Calu3 (cell line): ENCODE data around the gene EIPR1. TPM values are rescaled to one million over a fixed set of nuclear protein-coding genes. Genes with fewer than 3 reads are reported as not detected.

Source experiments
- BruUV-seq: library from RNA; stranded (reverse); fragments of 400-500 nt; replicated peaks from 2 replicates; lab custom pipeline; 2021; lab: Mats Ljungman, UMichigan
- CTCF ChIA-PET: fragments of 300-600 bp; sonication (Branson Sonifier 250); formaldehyde crosslinking; loops from one replicate; lab custom pipeline; 2022; ENCODE audit warnings: antibody characterized with exemption; lab: Charles Lee
- DNase-seq: peaks from one replicate; pipeline ENCODE4 v3.0.0; 2022
- H3K27ac Mint-ChIP-seq: one replicate; pipeline ENCODE4 v1.8.0; 2022; ENCODE audit warnings: mixed read lengths; ENCODE audit not compliant: unreplicated experiment
- H3K27me3 Mint-ChIP-seq: one replicate; pipeline ENCODE4 v1.8.0; 2022; ENCODE audit warnings: mixed read lengths; ENCODE audit not compliant: unreplicated experiment
- H3K36me3 Mint-ChIP-seq: one replicate; pipeline ENCODE4 v1.8.0; 2022; ENCODE audit warnings: mild to moderate bottlenecking, moderate library complexity, mixed read lengths; ENCODE audit not compliant: insufficient read depth, unreplicated experiment
- H3K4me1 Mint-ChIP-seq: one replicate; pipeline ENCODE4 v1.8.0; 2022; ENCODE audit warnings: mild to moderate bottlenecking, low read depth, mixed read lengths; ENCODE audit not compliant: unreplicated experiment
- H3K4me3 Mint-ChIP-seq: one replicate; pipeline ENCODE4 v1.8.0; 2022; ENCODE audit warnings: mild to moderate bottlenecking, low read depth, moderate library complexity, mixed read lengths; ENCODE audit not compliant: unreplicated experiment
- H3K9me3 Mint-ChIP-seq: one replicate; pipeline ENCODE4 v1.8.0; 2022; ENCODE audit warnings: low read depth, mixed read lengths; ENCODE audit not compliant: unreplicated experiment
- CTCF ChIP-seq: fragments of 200-600 bp; IDR thresholded peaks from one replicate; pipeline ENCODE4 v1.8.0; 2022; ENCODE audit warnings: antibody characterized with exemption; ENCODE audit not compliant: unreplicated experiment
- intact Hi-C: fragments of 100-400 bp; cut with micrococcal nuclease; formaldehyde crosslinking; loops from one replicate; pipeline ENCODE4 v1.10.0; 2022; ENCODE audit not compliant: unreplicated experiment
- total RNA-seq: library from RNA; stranded (reverse); gene quantifications from 2 replicates; pipeline ENCODE4 v1.2.3, GENCODE V29; 2022

EIPR1 gene
- total RNA-seq, 1 experiment from 2014 or later, result 31.7 TPM

DNA sequence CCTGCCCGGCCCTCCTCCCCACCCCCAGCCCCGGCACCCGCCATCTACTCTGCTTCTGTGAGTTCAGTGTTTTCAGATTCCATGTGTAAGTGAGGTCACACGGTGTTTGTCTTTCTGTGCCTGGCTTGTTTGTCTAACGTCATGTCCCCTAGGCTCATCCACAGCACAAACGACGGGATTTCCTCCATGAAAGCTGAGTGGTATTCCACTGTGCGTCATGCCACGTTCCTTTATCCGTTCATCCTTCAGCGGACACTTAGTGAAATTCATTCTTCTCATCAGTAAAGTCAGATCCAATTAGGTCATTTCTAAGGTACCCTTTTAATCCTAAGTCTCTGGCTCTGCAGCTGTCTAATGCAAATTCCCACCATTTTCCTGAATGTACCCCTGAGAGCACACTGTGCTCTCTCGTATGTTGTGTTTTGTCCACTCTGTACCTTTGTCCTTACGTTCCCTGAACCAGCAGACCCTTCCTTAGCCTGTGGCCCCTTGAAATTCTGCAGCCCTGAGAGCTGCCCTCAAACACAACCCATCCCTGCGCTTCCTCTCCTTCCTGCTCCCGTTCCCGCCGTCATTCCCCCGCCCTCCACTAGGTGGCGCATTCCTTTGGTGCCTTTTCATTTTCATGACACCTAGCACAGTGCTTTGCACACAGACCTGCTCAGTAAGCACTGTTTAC is 46.0 kb upstream of the EIPR1 start:
- BruUV-seq, result no TSS peak
- peak; percentile 83 for DNase-seq
- Mint-ChIP-seq H3K9me3 (no peaks in the 10 kb centered on the region), H3K4me1 (peaks cover 8% of the 10 kb centered on the region), H3K27ac (peak overlapping the region; percentile 27), H3K27me3 (no peaks in the 10 kb centered on the region), H3K4me3 (no peak overlapping the region), H3K36me3 (peaks cover 27% of the 10 kb centered on the region)
- TF ChIP-seq CTCF, result peak; percentile 93
- CTCF ChIA-PET, result interaction anchor here (0.9 to 1.2 kb wide), 2 partner anchors 10 to 11 kb away, joined by 3 read pairs; no protein-coding TSS in a partner anchor
- intact Hi-C loops, result loop anchor here (2.0 kb wide), 1 partner anchor 229 kb away; no protein-coding TSS in a partner anchor

DNA sequence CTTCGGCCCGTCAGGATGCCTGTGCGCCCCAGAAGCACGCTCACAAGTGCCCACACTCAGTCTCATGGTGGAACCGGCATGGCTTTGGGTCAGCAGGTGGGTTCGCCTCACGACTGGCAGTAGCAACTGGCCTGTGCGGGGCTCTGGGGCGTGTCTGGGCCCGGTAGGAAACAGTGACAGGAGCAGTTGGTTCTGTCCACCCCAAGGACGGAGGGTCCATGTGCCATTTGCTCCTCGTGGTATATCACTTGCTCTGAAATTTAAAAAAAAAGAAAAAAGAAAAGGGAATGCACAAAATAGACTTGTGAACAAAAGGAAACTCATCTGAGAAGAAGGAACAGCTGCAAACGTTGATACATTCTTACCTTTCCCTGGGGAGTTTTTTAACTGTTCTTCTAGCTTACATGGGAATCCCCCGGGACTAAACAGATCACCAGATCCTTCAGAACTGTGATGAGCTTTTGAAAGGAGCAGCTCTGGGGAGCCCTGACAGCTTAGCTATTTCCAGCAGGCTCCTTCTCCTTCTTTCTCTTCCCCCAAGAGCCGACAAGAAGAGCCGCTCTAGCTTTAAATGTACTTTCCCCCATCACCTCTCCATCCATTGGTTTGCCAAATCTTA is 44.7 kb upstream of the EIPR1 start:
- DNase-seq, result no peak
- CTCF ChIA-PET, result no interaction called here
- peaks cover 8% of the 10 kb centered on the region for H3K4me1 Mint-ChIP-seq
- BruUV-seq, result no TSS peak
- TF ChIP-seq CTCF, result no peak
- no peaks in the 10 kb centered on the region for H3K9me3 Mint-ChIP-seq
- no peaks in the 10 kb centered on the region for H3K27me3 Mint-ChIP-seq
- intact Hi-C loops, result no loop called here
- peaks cover 27% of the 10 kb centered on the region for H3K36me3 Mint-ChIP-seq
- no peak overlapping the region for H3K27ac Mint-ChIP-seq
- no peak overlapping the region for H3K4me3 Mint-ChIP-seq

DNA sequence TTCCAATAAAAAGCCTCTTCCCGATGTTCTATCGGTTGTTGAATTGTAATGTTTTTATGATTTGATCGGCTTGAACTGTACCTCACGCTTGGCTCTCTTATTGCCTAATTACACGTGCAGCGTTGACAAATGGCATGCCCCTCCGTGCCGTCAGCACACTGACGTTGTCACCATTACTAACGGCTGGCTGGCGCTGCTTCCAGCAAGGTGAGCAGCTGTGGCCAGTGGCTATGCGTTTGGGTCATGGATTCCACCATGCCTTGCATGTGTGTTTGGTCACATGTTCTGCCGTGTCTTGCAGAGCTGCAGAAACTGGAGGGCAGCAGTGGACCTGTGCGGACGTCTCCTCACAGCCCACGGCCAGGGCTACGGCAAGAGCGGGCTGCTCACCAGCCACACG is 44.0 kb upstream of the EIPR1 start:
- Mint-ChIP-seq H3K4me3 (no peak overlapping the region), H3K27me3 (no peaks in the 10 kb centered on the region), H3K27ac (no peak overlapping the region), H3K36me3 (peaks cover 27% of the 10 kb centered on the region), H3K9me3 (no peaks in the 10 kb centered on the region), H3K4me1 (peaks cover 8% of the 10 kb centered on the region)
- intact Hi-C loops, result no loop called here
- no peak for TF ChIP-seq CTCF
- no peak for DNase-seq
- CTCF ChIA-PET, result no interaction called here
- no TSS peak for BruUV-seq

- Mint-ChIP-seq H3K27ac (no peak overlapping the region), H3K27me3 (no peaks in the 10 kb centered on the region), H3K36me3 (peaks cover 27% of the 10 kb centered on the region), H3K4me3 (no peak overlapping the region), H3K4me1 (peaks cover 8% of the 10 kb centered on the region), H3K9me3 (no peaks in the 10 kb centered on the region)
- TF ChIP-seq CTCF, result no peak
- intact Hi-C loops, result no loop called here
- DNase-seq, result no peak
- CTCF ChIA-PET, result no interaction called here
- no TSS peak for BruUV-seq
Observed at GRCh38 chr2:3420769-3421397, 43.3 kb upstream of the EIPR1 start.
